HL-60 (cell line): ENCODE measurements around the gene DARS1.
A peak's percentile ranks its signal among the peaks of the same experiment; 100 is the strongest.

Experiments used
- DNase-seq, 2 experiments: peaks; one replicate each; pipeline ENCODE4 v3.0.0-alpha.2; 2010 to 2020; ENCODE audit warnings: low read depth in 1 of 2, low spot score in 1 of 2
- H3K27ac ChIP-seq: fragments of 250-450 bp; sonication (Bioruptor Pico); replicated peaks from 2 replicates; pipeline ENCODE4 v1.5.1; 2020; ENCODE audit warnings: mild to moderate bottlenecking, moderate library complexity
- H3K27me3 ChIP-seq: fragments of 250-450 bp; sonication (Bioruptor Pico); 2 replicates; pipeline ENCODE4 v1.5.1; 2021; ENCODE audit warnings: mild to moderate bottlenecking, moderate library complexity; ENCODE audit not compliant: insufficient read depth, poor library complexity, severe bottlenecking
- H3K4me3 ChIP-seq: replicated peaks from 2 replicates; pipeline ENCODE4 v1.5.1; 2011; ENCODE audit warnings: mild to moderate bottlenecking, control low read depth, low read length; ENCODE audit not compliant: insufficient read depth
- GABPA ChIP-seq: IDR thresholded peaks from 2 replicates; pipeline ENCODE4 v1.6.1; 2012; ENCODE audit warnings: low read depth
- POLR2AphosphoS5 ChIP-seq: IDR thresholded peaks from 2 replicates; pipeline ENCODE4 v1.6.1; 2012; ENCODE audit warnings: low read depth
- SPI1 ChIP-seq: IDR thresholded peaks from 2 replicates; pipeline ENCODE4 v1.6.1; 2012; ENCODE audit warnings: low read depth, mild to moderate bottlenecking, borderline replicate concordance
- TF ChIP-seq, protein P1 (sequence below): IDR thresholded peaks from 2 replicates; pipeline ENCODE4 v1.6.1; 2012; ENCODE audit warnings: low read depth; ENCODE audit not compliant: insufficient replicate concordance
- TF ChIP-seq, protein P2 (sequence below): IDR thresholded peaks from one replicate; pipeline ENCODE4 v1.5.1; 2011; ENCODE audit warnings: low read length, control low read depth, inconsistent platforms; ENCODE audit not compliant: insufficient read depth

DARS1 gene

DNA sequence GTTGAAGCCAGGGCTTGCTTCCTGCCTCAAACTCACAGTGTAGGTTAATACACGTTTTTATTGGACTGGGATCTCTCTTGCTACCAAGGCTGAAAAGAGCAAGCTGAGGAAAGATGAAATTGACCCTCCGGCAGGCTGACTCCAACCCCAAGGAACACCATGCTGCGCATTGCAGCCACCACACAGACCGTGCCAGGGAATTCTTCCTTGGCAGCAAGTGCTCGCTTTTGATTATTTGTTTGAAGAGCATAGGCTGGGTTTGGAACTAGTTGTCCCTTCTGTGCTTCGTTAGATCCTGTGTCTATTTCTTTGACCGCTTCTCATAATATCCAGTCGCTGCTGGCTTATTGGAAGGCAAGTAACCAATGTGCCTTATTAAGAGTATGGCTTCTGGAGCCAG lies 34.4 kb upstream of the DARS1 start:
- no peak for DNase-seq
- TF ChIP-seq GABPA (no peak), POLR2AphosphoS5 (no peak), SPI1 (no peak)
- TF ChIP-seq, protein P1, sequence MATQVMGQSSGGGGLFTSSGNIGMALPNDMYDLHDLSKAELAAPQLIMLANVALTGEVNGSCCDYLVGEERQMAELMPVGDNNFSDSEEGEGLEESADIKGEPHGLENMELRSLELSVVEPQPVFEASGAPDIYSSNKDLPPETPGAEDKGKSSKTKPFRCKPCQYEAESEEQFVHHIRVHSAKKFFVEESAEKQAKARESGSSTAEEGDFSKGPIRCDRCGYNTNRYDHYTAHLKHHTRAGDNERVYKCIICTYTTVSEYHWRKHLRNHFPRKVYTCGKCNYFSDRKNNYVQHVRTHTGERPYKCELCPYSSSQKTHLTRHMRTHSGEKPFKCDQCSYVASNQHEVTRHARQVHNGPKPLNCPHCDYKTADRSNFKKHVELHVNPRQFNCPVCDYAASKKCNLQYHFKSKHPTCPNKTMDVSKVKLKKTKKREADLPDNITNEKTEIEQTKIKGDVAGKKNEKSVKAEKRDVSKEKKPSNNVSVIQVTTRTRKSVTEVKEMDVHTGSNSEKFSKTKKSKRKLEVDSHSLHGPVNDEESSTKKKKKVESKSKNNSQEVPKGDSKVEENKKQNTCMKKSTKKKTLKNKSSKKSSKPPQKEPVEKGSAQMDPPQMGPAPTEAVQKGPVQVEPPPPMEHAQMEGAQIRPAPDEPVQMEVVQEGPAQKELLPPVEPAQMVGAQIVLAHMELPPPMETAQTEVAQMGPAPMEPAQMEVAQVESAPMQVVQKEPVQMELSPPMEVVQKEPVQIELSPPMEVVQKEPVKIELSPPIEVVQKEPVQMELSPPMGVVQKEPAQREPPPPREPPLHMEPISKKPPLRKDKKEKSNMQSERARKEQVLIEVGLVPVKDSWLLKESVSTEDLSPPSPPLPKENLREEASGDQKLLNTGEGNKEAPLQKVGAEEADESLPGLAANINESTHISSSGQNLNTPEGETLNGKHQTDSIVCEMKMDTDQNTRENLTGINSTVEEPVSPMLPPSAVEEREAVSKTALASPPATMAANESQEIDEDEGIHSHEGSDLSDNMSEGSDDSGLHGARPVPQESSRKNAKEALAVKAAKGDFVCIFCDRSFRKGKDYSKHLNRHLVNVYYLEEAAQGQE, result no peak
- TF ChIP-seq, protein P2, sequence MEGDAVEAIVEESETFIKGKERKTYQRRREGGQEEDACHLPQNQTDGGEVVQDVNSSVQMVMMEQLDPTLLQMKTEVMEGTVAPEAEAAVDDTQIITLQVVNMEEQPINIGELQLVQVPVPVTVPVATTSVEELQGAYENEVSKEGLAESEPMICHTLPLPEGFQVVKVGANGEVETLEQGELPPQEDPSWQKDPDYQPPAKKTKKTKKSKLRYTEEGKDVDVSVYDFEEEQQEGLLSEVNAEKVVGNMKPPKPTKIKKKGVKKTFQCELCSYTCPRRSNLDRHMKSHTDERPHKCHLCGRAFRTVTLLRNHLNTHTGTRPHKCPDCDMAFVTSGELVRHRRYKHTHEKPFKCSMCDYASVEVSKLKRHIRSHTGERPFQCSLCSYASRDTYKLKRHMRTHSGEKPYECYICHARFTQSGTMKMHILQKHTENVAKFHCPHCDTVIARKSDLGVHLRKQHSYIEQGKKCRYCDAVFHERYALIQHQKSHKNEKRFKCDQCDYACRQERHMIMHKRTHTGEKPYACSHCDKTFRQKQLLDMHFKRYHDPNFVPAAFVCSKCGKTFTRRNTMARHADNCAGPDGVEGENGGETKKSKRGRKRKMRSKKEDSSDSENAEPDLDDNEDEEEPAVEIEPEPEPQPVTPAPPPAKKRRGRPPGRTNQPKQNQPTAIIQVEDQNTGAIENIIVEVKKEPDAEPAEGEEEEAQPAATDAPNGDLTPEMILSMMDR, result no peak
- Histone ChIP-seq H3K27ac (no peak overlapping the region), H3K27me3 (no peaks in the 10 kb centered on the region), H3K4me3 (no peak overlapping the region)

DNA sequence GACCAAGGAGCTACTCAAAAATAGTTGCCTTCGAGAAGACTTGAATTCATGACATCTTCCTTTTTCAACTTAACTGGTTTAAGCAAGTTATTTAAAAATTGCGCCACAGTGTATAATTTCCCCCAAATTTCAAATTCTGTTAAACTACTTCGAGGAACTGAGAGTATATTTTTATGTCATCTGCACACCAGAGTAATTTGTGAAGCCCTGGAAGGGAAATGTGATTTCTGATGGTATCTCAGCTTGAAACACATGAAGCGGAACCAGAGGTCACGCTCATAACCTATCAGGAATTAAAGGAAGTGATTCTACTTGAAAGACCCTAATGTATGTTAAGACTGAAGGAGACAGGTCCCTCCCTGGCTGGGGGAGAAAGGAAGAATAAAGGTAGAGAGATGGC lies 33.9 kb upstream of the DARS1 start:
- TF ChIP-seq GABPA (no peak), POLR2AphosphoS5 (no peak), SPI1 (no peak)
- TF ChIP-seq, protein P1, result no peak
- TF ChIP-seq, protein P2, result no peak
- Histone ChIP-seq H3K4me3 (no peak overlapping the region), H3K27ac (peak overlapping the region; percentile 14; the same call in 1 of the 2 replicates), H3K27me3 (no peaks in the 10 kb centered on the region)
- DNase-seq, result peak in 1 of 2 experiments; percentile 80

DNA sequence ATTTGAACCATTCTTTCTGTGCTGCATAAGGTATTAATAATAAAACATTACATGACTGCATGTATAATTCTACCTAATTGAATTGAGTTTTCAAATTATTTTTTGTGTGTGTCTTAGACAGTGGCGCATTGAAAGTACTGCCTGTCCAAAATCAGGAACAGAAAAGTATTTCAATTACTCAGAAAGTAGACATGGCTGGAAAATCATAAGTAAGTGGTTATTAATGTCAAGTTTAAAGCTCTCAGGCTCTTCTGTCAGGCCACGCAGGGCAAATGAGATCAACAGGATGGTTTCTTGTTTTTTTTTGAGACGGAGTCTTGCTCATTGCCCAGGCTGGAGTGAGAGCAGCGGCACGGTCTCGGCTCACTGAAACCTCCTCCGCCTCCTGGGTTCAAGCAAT lies 32.4 kb upstream of the DARS1 start:
- Histone ChIP-seq H3K27ac (no peak overlapping the region), H3K27me3 (no peaks in the 10 kb centered on the region), H3K4me3 (no peak overlapping the region)
- DNase-seq, result no peak
- TF ChIP-seq, protein P2, result no peak
- TF ChIP-seq POLR2AphosphoS5 (no peak), GABPA (no peak), SPI1 (no peak)
- TF ChIP-seq, protein P1, result no peak
